AG08395 (cell line): ENCODE results near the gene LRRC63.
A peak's percentile ranks its signal among the peaks of the same experiment; 100 is the strongest.
"Not testable (repeated sequence)": the region's sequence is repeated elsewhere in the genome, so short reads cannot be mapped to it uniquely, and the experiment has no call there.

Experiments
- DNase-seq: peaks from one replicate; pipeline ENCODE4 v3.0.0; 2012; ENCODE audit warnings: mixed read lengths, low spot score

The LRRC63 gene

GRCh38 chr13:46267166-46267565, 55.4 kb downstream of the LRRC63 start:
- DNase-seq = no peak

- DNase-seq = no peak
These were observed 58.7 kb downstream of the LRRC63 start for GRCh38 chr13:46270416-46270815.

GRCh38 chr13:46274094-46274698, 62.5 kb downstream of the LRRC63 start:
- no peak for DNase-seq

- no peak for DNase-seq
These were observed 66.7 kb downstream of the LRRC63 start for GRCh38 chr13:46278474-46278873.

- DNase-seq = no peak
These were observed 70.1 kb downstream of the LRRC63 start for GRCh38 chr13:46281779-46282178.

GRCh38 chr13:46283912-46284824, 72.4 kb downstream of the LRRC63 start:
- DNase-seq = not testable (repeated sequence)

GRCh38 chr13:46286972-46287371, 75.2 kb downstream of the LRRC63 start:
- no peak for DNase-seq

- DNase-seq = peak; percentile 52
These were observed 77.0 kb downstream of the LRRC63 start for GRCh38 chr13:46288570-46289259.

GRCh38 chr13:46289260-46289955, 77.7 kb downstream of the LRRC63 start:
- DNase-seq = no peak

GRCh38 chr13:46290434-46290833, 78.7 kb downstream of the LRRC63 start:
- no peak for DNase-seq

GRCh38 chr13:46293436-46293835, 81.7 kb downstream of the LRRC63 start:
- no peak for DNase-seq

- no peak for DNase-seq
These were observed 83.9 kb downstream of the LRRC63 start for GRCh38 chr13:46295491-46296114.

GRCh38 chr13:46296115-46296822, 84.5 kb downstream of the LRRC63 start:
- DNase-seq = peak; percentile 84

GRCh38 chr13:46296921-46297320, 85.2 kb downstream of the LRRC63 start:
- peak; percentile 84 for DNase-seq

- DNase-seq = no peak
These were observed 85.7 kb downstream of the LRRC63 start for GRCh38 chr13:46297361-46297811.

GRCh38 chr13:46303742-46304385, 92.1 kb downstream of the LRRC63 start:
- no peak for DNase-seq

- DNase-seq = no peak
These were observed 92.8 kb downstream of the LRRC63 start for GRCh38 chr13:46304546-46304945.

GRCh38 chr13:46307554-46307953, 95.8 kb downstream of the LRRC63 start:
- DNase-seq = no peak

GRCh38 chr13:46310066-46310465, 98.3 kb downstream of the LRRC63 start:
- no peak for DNase-seq

GRCh38 chr13:46311217-46311616, 99.5 kb downstream of the LRRC63 start:
- DNase-seq = no peak
